GM12873 (cell line): ENCODE measurements around the gene FN1.

ENCODE experiments used
- TF ChIP-seq, protein P1 (sequence below): IDR thresholded peaks from 2 replicates; pipeline ENCODE4 v1.5.1; 2012; ENCODE audit warnings: low read depth, mild to moderate bottlenecking, moderate library complexity, low read length, control low read depth; ENCODE audit not compliant: insufficient read depth; ENCODE audit errors: missing control alignments

FN1 gene

DNA sequence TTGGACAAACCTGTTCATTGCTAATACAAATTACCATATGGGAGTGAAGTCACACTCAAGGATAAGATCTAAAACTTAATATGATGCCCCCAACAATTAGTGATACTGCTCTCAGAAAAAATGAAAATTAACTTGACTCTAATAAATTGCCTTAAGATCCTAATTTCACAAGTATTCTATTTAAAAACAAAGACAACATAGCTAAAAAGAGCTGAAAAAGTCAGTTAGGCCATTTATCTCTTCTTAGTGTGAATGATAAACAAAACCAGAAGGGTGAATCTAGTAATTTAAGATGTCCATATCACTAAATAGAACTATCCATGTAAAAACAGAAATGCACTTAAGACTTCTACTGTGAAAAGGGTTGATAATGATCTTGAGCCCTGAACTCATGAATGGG lies 53.4 kb downstream of the FN1 start:
- TF ChIP-seq, protein P1, sequence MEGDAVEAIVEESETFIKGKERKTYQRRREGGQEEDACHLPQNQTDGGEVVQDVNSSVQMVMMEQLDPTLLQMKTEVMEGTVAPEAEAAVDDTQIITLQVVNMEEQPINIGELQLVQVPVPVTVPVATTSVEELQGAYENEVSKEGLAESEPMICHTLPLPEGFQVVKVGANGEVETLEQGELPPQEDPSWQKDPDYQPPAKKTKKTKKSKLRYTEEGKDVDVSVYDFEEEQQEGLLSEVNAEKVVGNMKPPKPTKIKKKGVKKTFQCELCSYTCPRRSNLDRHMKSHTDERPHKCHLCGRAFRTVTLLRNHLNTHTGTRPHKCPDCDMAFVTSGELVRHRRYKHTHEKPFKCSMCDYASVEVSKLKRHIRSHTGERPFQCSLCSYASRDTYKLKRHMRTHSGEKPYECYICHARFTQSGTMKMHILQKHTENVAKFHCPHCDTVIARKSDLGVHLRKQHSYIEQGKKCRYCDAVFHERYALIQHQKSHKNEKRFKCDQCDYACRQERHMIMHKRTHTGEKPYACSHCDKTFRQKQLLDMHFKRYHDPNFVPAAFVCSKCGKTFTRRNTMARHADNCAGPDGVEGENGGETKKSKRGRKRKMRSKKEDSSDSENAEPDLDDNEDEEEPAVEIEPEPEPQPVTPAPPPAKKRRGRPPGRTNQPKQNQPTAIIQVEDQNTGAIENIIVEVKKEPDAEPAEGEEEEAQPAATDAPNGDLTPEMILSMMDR, result no peak

DNA sequence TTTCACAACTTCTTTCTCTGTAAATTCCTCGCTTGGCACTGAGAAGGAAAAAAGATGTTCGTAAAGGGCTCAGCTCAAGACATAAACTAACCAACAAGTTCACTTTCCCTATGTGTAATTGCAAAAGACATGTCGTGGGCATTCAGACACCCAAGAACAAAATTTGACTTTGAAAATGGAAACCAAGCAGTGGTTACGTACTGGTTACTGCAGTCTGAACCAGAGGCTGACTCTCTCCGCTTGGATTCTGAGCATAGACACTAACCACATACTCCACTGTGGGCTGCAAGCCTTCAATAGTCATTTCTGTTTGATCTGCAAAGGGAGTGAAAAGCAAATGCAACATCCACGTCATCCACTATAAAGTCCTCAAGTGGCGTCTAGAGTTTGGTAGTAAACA lies 53.9 kb downstream of the FN1 start:
- TF ChIP-seq, protein P1, result no peak

DNA sequence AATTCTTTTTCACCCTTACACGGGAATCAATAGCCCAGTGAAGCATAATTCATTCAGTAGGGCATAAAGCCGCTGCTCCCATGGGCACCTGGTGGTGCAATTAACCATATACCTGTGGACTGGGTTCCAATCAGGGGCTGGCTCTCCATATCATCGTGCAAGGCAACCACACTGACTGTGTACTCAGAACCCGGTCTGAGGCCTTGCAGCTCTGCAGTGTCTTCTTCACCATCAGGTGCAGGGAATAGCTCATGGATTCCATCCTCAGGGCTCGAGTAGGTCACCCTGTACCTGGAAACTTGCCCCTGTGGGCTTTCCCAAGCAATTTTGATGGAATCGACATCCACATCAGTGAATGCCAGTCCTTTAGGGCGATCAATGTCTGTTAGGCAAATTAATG lies 55.2 kb downstream of the FN1 start:
- TF ChIP-seq, protein P1, result no peak

DNA sequence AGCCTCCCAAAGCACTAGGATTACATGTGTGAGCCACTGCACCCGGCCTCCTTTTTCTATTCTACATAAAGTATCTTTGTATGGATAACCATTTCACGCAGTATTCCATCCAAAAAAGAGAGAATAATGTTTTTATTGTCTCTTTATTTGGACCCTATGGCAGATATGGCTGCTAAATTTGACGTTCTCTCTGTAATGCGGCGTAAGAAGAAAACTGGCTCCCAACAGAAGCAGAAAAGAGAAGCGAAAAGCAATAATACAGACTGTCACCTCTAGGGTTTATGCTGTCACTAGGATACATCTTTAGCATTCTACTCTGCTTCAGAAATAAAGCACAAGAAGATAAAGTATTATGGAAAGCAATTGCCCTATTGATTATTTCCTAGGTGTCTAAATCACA lies 55.9 kb downstream of the FN1 start:
- TF ChIP-seq, protein P1, result no peak

DNA sequence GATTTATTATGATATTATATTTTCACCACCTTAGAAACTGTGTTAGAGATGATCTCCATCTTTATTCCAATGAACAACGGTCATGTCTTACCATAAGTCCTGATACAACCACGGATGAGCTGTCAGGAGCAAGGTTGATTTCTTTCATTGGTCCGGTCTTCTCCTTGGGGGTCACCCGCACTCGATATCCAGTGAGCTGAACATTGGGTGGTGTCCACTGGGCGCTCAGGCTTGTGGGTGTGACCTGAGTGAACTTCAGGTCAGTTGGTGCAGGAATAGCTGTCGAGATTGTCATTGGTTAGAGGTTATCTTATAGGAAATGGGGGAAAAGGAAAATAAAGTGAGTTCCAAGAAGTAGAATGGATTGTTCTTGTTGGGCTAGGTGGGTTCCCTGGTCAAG lies 56.8 kb downstream of the FN1 start:
- TF ChIP-seq, protein P1, result no peak

DNA sequence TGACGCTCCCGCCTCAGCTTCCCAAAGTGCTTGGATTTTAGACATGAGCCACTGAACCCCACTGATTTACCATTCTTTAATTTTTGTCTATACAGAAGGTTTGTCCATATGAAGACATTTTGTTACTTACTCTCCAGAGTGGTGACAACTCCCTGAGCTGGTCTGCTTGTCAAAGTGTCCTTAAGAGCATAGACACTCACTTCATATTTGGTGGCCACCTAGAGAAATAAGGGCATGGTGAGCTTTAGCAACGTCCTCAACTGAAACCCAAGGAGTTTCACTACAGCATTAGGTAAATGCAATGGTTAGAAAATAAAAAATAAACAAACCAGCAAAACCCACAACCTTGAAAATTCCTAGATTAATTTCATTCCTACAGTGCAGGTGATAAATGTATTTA lies 57.8 kb downstream of the FN1 start:
- TF ChIP-seq, protein P1, result no peak

DNA sequence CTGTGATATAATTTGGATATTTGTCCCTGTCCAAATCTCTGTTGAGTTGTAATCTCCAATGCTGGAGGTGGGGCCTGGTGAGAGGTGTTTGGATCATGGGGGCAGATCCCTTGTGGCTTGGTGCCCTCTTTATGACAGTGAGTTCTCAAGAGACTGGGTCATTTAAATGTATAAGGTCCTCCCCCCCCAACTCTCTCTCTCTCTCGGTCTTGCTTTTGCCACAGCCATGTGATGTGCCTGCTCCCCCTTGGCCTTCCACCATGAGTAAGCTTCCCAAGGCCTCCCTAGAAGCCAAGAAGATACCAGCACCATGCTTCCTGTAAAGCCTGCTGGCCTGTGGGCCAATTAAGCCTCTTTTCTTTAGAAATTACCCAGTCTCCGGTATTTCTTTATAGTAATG lies 58.6 kb downstream of the FN1 start:
- TF ChIP-seq, protein P1, result no peak
